GM12878 (cell line): ENCODE results near the gene MFAP1. TPM values are rescaled to one million over a fixed set of nuclear protein-coding genes. Genes with fewer than 3 reads are reported as not detected.

ENCODE experiments used
- BCL3 ChIP-seq: IDR thresholded peaks from 2 replicates; pipeline ENCODE4 v1.6.1; 2011; ENCODE audit warnings: borderline replicate concordance, low read depth, mild to moderate bottlenecking, moderate library complexity, low read length; ENCODE audit not compliant: insufficient read depth, poor library complexity, severe bottlenecking
- BCLAF1 ChIP-seq: fragments of 450-650 bp; IDR thresholded peaks from 2 replicates; pipeline ENCODE4 v1.6.1; 2017; ENCODE audit warnings: antibody characterized with exemption, mild to moderate bottlenecking, moderate library complexity
- CHD1 ChIP-seq: IDR thresholded peaks from 2 replicates; pipeline ENCODE4 v1.6.1; 2012; ENCODE audit warnings: low read depth, low read length, improper control_type of control experiment
- ELK1 ChIP-seq: IDR thresholded peaks from 2 replicates; pipeline ENCODE4 v1.6.1; 2012; ENCODE audit warnings: low read depth, low read length, improper control_type of control experiment
- HSF1 ChIP-seq: fragments of 150-350 bp; IDR thresholded peaks from 2 replicates; pipeline ENCODE4 v1.6.1; 2014; ENCODE audit warnings: mild to moderate bottlenecking, low read depth, low read length
- IRF4 ChIP-seq: IDR thresholded peaks from 2 replicates; pipeline ENCODE4 v1.6.1; 2011; ENCODE audit warnings: low read depth, low read length
- JUND ChIP-seq: IDR thresholded peaks from 2 replicates; pipeline ENCODE4 v1.6.1; 2012; ENCODE audit warnings: low read depth, mild to moderate bottlenecking, low read length, improper control_type of control experiment, moderate library complexity
- KDM1A ChIP-seq: fragments of 200-600 bp; sonication (generic); IDR thresholded peaks from 2 replicates; pipeline ENCODE4 v1.6.1; 2016; ENCODE audit warnings: borderline replicate concordance
- RCOR1 ChIP-seq: conservative IDR thresholded peaks from 2 replicates; pipeline ENCODE4 v1.6.1; 2012; ENCODE audit warnings: low read depth, low read length, improper control_type of control experiment
- SMC3 ChIP-seq: IDR thresholded peaks from 2 replicates; pipeline ENCODE4 v1.6.1; 2011; ENCODE audit warnings: low read length, improper control_type of control experiment, borderline replicate concordance
- SUPT20H ChIP-seq: IDR thresholded peaks from 2 replicates; pipeline ENCODE4 v1.6.1; 2011; ENCODE audit warnings: low read depth, mild to moderate bottlenecking, low read length, moderate library complexity, borderline replicate concordance; ENCODE audit not compliant: control insufficient read depth
- TAF1 ChIP-seq: IDR thresholded peaks from 2 replicates; pipeline ENCODE4 v1.6.1; 2011; ENCODE audit warnings: mild to moderate bottlenecking, low read depth, low read length, borderline replicate concordance
- TCF7 ChIP-seq: IDR thresholded peaks from 2 replicates; pipeline ENCODE4 v1.6.1; 2014; ENCODE audit warnings: antibody characterized with exemption, borderline replicate concordance
- USF2 ChIP-seq: IDR thresholded peaks from 2 replicates; pipeline ENCODE4 v1.6.1; 2011; ENCODE audit warnings: low read depth, low read length, improper control_type of control experiment, borderline replicate concordance
- ZNF687 ChIP-seq: fragments of 450-650 bp; IDR thresholded peaks from 2 replicates; pipeline ENCODE4 v1.6.1; 2017; ENCODE audit warnings: mild to moderate bottlenecking, moderate library complexity
- ZZZ3 ChIP-seq: IDR thresholded peaks from 2 replicates; pipeline ENCODE4 v1.6.1; 2011; ENCODE audit warnings: low read depth; ENCODE audit not compliant: control insufficient read depth, insufficient read length
- polyA plus RNA-seq, 11 experiments: library from polyadenylated mRNA; depleted of rRNA in 4 of 11; unstranded in 6 of 11; stranded (reverse) in 5 of 11; fragments of >200 nt; fragmentation: Nextera tagmentation in 4 of 11; fragmentation: Illumina TruSeq in 1 of 11; extraction: Ambion mirVana in 4 of 11; extraction: Trizol in 1 of 11; gene quantifications; 1 replicate in 1 of 11; 2 replicates in 10 of 11; pipeline versions ENCODE4 v1.2.1 to v1.2.3, GENCODE V29; 2011 to 2016; ENCODE audit warnings: inconsistent platforms in 2 of 11, missing spikeins in 2 of 11, low read depth in 1 of 11
- total RNA-seq, 4 experiments: library from RNA; depleted of rRNA in 3 of 4; stranded (reverse); fragments of >200 nt in 3 of 4; fragmentation: Illumina TruSeq in 1 of 4; extraction: Trizol in 1 of 4; gene quantifications; 2 replicates each; pipeline versions ENCODE4 v1.2.1 to v1.2.3, GENCODE V29; 2013 to 2021

The MFAP1 gene
- total and polyA plus RNA-seq, 10 of the 15 experiments (the other 5 are each of a cell fraction or from before 2014, with no cell fraction given), result 24.5 to 67.3 (median 47.4) TPM

GRCh38 chr15:43791993-43792760 lies 32.3 kb downstream of the MFAP1 start, which contains the start of gene SERF2 (continued):
- TF ChIP-seq USF2 (peak; percentile 98), ZNF687 (peak; percentile 57), TAF1 (peak; percentile 85), BCLAF1 (no peak), KDM1A (no peak), HSF1 (no peak), CHD1 (peak; percentile 82), BCL3 (no peak), JUND (peak; percentile 41; the same call in 1 of the 2 replicates), ZZZ3 (no peak), SMC3 (no peak), IRF4 (no peak), ELK1 (no peak; the same call in 1 of the 2 replicates), SUPT20H (no peak), RCOR1 (no peak), TCF7 (no peak)
